Trophoblast cell (in vitro differentiated cells and primary cell): ENCODE measurements around the gene OR10P1.
A peak's percentile ranks its signal among the peaks of the same experiment; 100 is the strongest.

Experiments
- DNase-seq, 2 donors: peaks; one replicate each; pipeline ENCODE4 v3.0.0-alpha.2; 2016
- H2AFZ ChIP-seq: 2 replicates; pipeline ENCODE4 v1.6.1; 2013; ENCODE audit warnings: low read length, moderate library complexity, mild to moderate bottlenecking; ENCODE audit not compliant: insufficient read depth, poor library complexity
- H2AK5ac ChIP-seq: 2 replicates; pipeline ENCODE4 v1.6.1; 2013; ENCODE audit warnings: mild to moderate bottlenecking, low read length
- H2BK120ac ChIP-seq: 2 replicates; pipeline ENCODE4 v1.6.1; 2013; ENCODE audit warnings: low read length, mild to moderate bottlenecking, moderate library complexity; ENCODE audit not compliant: insufficient read depth, poor library complexity
- H2BK12ac ChIP-seq: 2 replicates; pipeline ENCODE4 v1.6.1; 2013; ENCODE audit warnings: mild to moderate bottlenecking, low read length, moderate library complexity
- H2BK5ac ChIP-seq: 2 replicates; pipeline ENCODE4 v1.6.1; 2013; ENCODE audit warnings: low read length, low read depth, moderate library complexity, mild to moderate bottlenecking; ENCODE audit not compliant: poor library complexity
- H3K14ac ChIP-seq: 2 replicates; pipeline ENCODE4 v1.6.1; 2013; ENCODE audit warnings: mild to moderate bottlenecking, low read length
- H3K18ac ChIP-seq: 2 replicates; pipeline ENCODE4 v1.6.1; 2013; ENCODE audit warnings: mild to moderate bottlenecking, low read length
- H3K23ac ChIP-seq: 2 replicates; pipeline ENCODE4 v1.6.1; 2013; ENCODE audit warnings: low read length
- H3K27ac ChIP-seq: 2 replicates; pipeline ENCODE4 v1.5.1; 2013; ENCODE audit warnings: low read depth, mild to moderate bottlenecking, inconsistent platforms, low read length, moderate library complexity
- H3K27me3 ChIP-seq: 2 replicates; pipeline ENCODE4 v1.6.1; 2013; ENCODE audit warnings: inconsistent platforms, mild to moderate bottlenecking, low read length, moderate library complexity; ENCODE audit not compliant: insufficient read depth
- H3K36me3 ChIP-seq, 2 experiments: 1 replicate in 1 of 2; 2 replicates in 1 of 2; pipeline ENCODE4 v1.6.1; 2013; ENCODE audit warnings: low read length in 2 of 2, mild to moderate bottlenecking in 2 of 2, moderate library complexity in 1 of 2; ENCODE audit not compliant: insufficient read depth in 2 of 2, control insufficient read depth in 1 of 2
- H3K4ac ChIP-seq: 2 replicates; pipeline ENCODE4 v1.6.1; 2013; ENCODE audit warnings: low read depth, mild to moderate bottlenecking, low read length, moderate library complexity
- H3K4me1 ChIP-seq, 2 experiments: 1 replicate in 1 of 2; 2 replicates in 1 of 2; pipeline ENCODE4 v1.6.1; 2013; ENCODE audit warnings: low read length in 2 of 2, mild to moderate bottlenecking in 2 of 2, moderate library complexity in 1 of 2; ENCODE audit not compliant: insufficient read depth in 2 of 2, control insufficient read depth in 1 of 2
- H3K4me2 ChIP-seq: 2 replicates; pipeline ENCODE4 v1.6.1; 2013; ENCODE audit warnings: inconsistent platforms, mild to moderate bottlenecking, low read length, moderate library complexity
- H3K4me3 ChIP-seq: 2 replicates; pipeline ENCODE4 v1.5.1; 2013; ENCODE audit warnings: mild to moderate bottlenecking, low read depth, low read length, inconsistent platforms
- H3K79me1 ChIP-seq: one replicate; pipeline ENCODE4 v1.6.1; 2013; ENCODE audit warnings: low read length
- H3K79me2 ChIP-seq: 2 replicates; pipeline ENCODE4 v1.6.1; 2013; ENCODE audit warnings: low read length, mild to moderate bottlenecking; ENCODE audit not compliant: control insufficient read depth, insufficient read depth, poor library complexity
- H3K9ac ChIP-seq: 2 replicates; pipeline ENCODE4 v1.6.1; 2013; ENCODE audit warnings: mild to moderate bottlenecking, low read length
- H3K9me3 ChIP-seq: 2 replicates; pipeline ENCODE4 v1.6.1; 2013; ENCODE audit warnings: low read depth, mild to moderate bottlenecking, control low read depth, inconsistent platforms, low read length; ENCODE audit not compliant: insufficient read depth
- H4K12ac ChIP-seq: 2 replicates; pipeline ENCODE4 v1.6.1; 2013; ENCODE audit warnings: low read depth, mild to moderate bottlenecking, low read length, moderate library complexity
- H4K8ac ChIP-seq: 2 replicates; pipeline ENCODE4 v1.6.1; 2013; ENCODE audit warnings: low read depth, mild to moderate bottlenecking, low read length, moderate library complexity
- H4K91ac ChIP-seq: one replicate; pipeline ENCODE4 v1.6.1; 2013; ENCODE audit warnings: low read depth, mild to moderate bottlenecking, low read length, moderate library complexity
- WGBS: extraction: QIAGEN DNeasy Blood & Tissue Kit; methylation state at CpG from one replicate; pipeline ENCODE4 v1.1.7; 2013; ENCODE audit warnings: missing lambda C conversion rate; ENCODE audit not compliant: insufficient read length, insufficient coverage; ENCODE audit errors: extremely low coverage; 5-methylcytosine and 5-hydroxymethylcytosine counted together

OR10P1 gene

DNA sequence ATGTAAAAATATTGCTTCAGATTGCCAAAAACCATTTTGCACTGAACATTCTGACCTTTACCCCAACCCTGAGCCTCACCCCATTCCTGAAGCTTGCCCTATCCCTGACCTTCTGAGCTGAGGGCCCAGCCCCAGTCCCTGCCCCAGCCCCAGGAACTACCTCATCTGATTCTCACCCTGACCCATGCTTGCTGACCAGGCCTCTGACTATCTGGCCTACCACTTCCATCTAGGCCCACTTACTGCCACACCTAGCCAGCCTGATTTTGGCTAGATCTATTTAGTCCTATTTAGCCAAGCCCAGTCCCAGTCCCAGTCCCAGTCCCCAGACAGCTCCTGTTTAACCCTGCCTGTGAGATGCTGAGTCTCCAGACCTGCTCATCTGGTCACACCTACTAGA, 33.6 kb downstream of the OR10P1 start:
- no peaks in the 10 kb centered on the region for H3K36me3 ChIP-seq

DNA sequence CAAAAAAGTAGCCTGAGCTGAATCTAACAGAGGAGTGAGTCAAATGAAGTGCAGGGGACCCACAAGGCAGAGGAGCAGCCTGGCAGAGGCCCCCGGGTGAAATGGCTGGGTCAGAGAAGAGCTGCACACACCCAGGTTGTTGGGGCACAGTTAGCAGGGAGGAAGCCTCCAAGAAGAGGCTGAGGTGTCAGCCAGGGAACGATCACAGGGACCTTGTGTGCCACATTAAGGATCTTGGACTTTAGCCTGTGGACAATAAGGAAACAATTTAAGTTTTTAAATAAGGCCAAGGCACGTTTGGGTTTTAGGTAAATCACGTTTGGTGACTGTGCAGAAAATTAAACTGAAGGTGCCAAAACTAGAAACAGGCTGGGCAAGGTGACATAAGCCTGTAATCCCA, 35.1 kb downstream of the OR10P1 start:
- H3K79me2 ChIP-seq: no peaks in the 10 kb centered on the region
- H2AK5ac ChIP-seq: no peak overlapping the region
- H4K91ac ChIP-seq: no peak overlapping the region
- H3K79me1 ChIP-seq: no peaks in the 10 kb centered on the region
- no peaks in the 10 kb centered on the region for H3K4me1 ChIP-seq
- no CpG with 5 or more reads among the region's 4 CpGs for WGBS
- H3K23ac ChIP-seq: no peak overlapping the region
- no peak overlapping the region for H4K12ac ChIP-seq
- H2BK12ac ChIP-seq: no peak overlapping the region
- no peak overlapping the region for H3K4me3 ChIP-seq
- no peak overlapping the region for H3K27ac ChIP-seq
- no peaks in the 10 kb centered on the region for H3K36me3 ChIP-seq
- no peaks in the 10 kb centered on the region for H3K9me3 ChIP-seq
- H3K9ac ChIP-seq: no peak overlapping the region
- H3K4ac ChIP-seq: no peak overlapping the region
- no peaks in the 10 kb centered on the region for H3K27me3 ChIP-seq
- no peak overlapping the region for H2BK120ac ChIP-seq
- H3K18ac ChIP-seq: no peak overlapping the region
- DNase-seq: no peak
- H2AFZ ChIP-seq: no peak overlapping the region
- H3K14ac ChIP-seq: no peak overlapping the region
- no peak overlapping the region for H3K4me2 ChIP-seq
- H2BK5ac ChIP-seq: no peak overlapping the region
- H4K8ac ChIP-seq: no peak overlapping the region

More for the DNA sequence above, 33.6 kb downstream of the OR10P1 start:
- Histone ChIP-seq H3K4me3 (no peak overlapping the region), H4K8ac (no peak overlapping the region), H2BK5ac (no peak overlapping the region), H3K9me3 (no peaks in the 10 kb centered on the region), H2AFZ (no peak overlapping the region), H3K18ac (no peak overlapping the region), H4K12ac (no peak overlapping the region), H3K4ac (no peak overlapping the region), H2AK5ac (no peak overlapping the region), H4K91ac (no peak overlapping the region), H3K79me1 (no peaks in the 10 kb centered on the region), H3K23ac (no peak overlapping the region), H2BK120ac (no peak overlapping the region), H2BK12ac (no peak overlapping the region), H3K79me2 (no peaks in the 10 kb centered on the region), H3K9ac (no peak overlapping the region), H3K27me3 (no peaks in the 10 kb centered on the region), H3K27ac (no peak overlapping the region), H3K14ac (no peak overlapping the region), H3K4me2 (no peak overlapping the region), H3K4me1 (no peaks in the 10 kb centered on the region)
- DNase-seq: no peak

DNA sequence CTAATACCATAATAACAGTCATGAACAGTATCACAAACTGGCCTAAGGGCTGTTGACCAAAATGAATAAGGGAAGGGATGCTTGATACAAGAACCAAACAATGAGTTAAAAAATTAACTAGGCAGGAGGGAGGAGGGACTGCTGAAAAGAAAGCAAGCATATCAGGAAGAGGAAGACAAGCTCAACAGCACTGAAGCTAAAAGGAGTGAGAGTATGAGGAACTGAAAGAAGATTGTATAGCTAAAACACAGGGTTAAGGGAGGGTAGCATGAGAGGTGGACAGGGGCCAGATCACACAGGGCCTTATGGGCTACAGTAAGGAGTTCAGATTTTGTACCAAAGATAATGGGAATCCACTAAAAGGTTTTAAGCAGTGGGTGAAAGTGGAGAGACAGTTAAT, 36.9 kb downstream of the OR10P1 start:
- Histone ChIP-seq H3K23ac (no peak overlapping the region), H3K4ac (no peak overlapping the region), H3K4me2 (no peak overlapping the region), H3K9ac (no peak overlapping the region), H2BK12ac (no peak overlapping the region), H3K9me3 (no peaks in the 10 kb centered on the region), H3K79me2 (no peaks in the 10 kb centered on the region), H3K36me3 (no peaks in the 10 kb centered on the region), H3K14ac (no peak overlapping the region), H2BK120ac (no peak overlapping the region), H3K27me3 (no peaks in the 10 kb centered on the region), H3K79me1 (no peaks in the 10 kb centered on the region), H2AFZ (no peak overlapping the region), H4K8ac (no peak overlapping the region), H3K4me1 (no peaks in the 10 kb centered on the region), H3K27ac (no peak overlapping the region), H2AK5ac (no peak overlapping the region), H3K4me3 (no peak overlapping the region), H3K18ac (no peak overlapping the region), H4K91ac (no peak overlapping the region), H2BK5ac (no peak overlapping the region), H4K12ac (no peak overlapping the region)
- no peak for DNase-seq

DNA sequence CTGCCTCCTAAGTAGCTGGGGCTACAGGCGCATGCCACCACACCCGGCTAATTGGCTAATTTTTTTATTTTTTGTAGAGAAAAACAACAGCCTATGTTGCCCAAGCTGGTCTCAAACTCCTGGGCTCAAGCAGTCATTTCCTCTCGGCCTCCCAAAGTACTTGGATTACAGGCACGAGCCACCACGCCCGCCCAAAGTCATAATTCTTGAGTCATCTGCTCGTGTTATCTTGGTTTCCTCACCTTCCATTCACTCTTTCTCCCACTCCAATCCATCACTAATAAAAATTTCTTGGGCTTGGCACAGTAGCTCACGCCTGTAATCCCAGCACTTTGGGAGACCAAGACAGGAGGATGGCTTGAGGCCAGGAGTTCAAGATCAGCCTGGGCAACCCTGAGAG, 39.0 kb downstream of the OR10P1 start:
- Histone ChIP-seq H3K4me2 (no peak overlapping the region), H3K4me3 (no peak overlapping the region), H4K91ac (no peak overlapping the region), H3K9me3 (no peaks in the 10 kb centered on the region), H3K36me3 (no peaks in the 10 kb centered on the region), H3K79me1 (no peaks in the 10 kb centered on the region), H3K27ac (no peak overlapping the region), H3K9ac (no peak overlapping the region), H3K27me3 (no peaks in the 10 kb centered on the region), H3K18ac (no peak overlapping the region), H2BK120ac (no peak overlapping the region), H3K4ac (no peak overlapping the region), H2BK5ac (no peak overlapping the region), H2BK12ac (no peak overlapping the region), H2AK5ac (no peak overlapping the region), H3K4me1 (no peaks in the 10 kb centered on the region), H2AFZ (no peak overlapping the region), H4K12ac (no peak overlapping the region), H3K23ac (no peak overlapping the region), H3K14ac (no peak overlapping the region), H3K79me2 (no peaks in the 10 kb centered on the region), H4K8ac (no peak overlapping the region)
- DNase-seq: no peak
- WGBS: no CpG with 5 or more reads among the region's 8 CpGs

DNA sequence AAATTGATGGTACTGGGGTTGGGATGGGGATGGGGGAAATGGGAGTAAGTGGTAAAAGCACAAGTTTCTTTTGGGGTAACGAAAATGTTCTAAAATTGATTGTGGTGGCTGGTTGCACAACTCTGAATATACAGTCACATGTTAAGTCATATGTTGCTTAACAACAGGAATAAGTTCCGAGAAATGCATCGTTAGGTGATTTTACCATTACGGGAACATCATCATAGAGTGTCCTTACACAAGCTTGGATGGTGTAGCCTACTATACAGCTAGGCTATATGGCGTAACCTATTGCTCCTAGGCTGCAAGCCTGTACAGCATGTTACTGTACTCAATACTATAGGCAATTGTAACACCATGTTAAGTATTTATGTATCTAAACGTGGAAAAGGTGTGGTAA, 40.0 kb downstream of the OR10P1 start:
- no peak overlapping the region for H3K18ac ChIP-seq
- H3K9me3 ChIP-seq: no peaks in the 10 kb centered on the region
- H3K36me3 ChIP-seq: no peaks in the 10 kb centered on the region
- H3K79me1 ChIP-seq: no peaks in the 10 kb centered on the region
- peaks cover 0 to 2% of the 10 kb centered on the region in 2 experiments for H3K4me1 ChIP-seq
- no peak overlapping the region for H4K8ac ChIP-seq
- no peaks in the 10 kb centered on the region for H3K79me2 ChIP-seq
- H3K27me3 ChIP-seq: no peaks in the 10 kb centered on the region
- H3K9ac ChIP-seq: no peak overlapping the region
- H3K14ac ChIP-seq: no peak overlapping the region
- peak in 1 of 2 donors; percentile 26 for DNase-seq
- H2BK12ac ChIP-seq: no peak overlapping the region
- H3K4me2 ChIP-seq: no peak overlapping the region
- H2BK120ac ChIP-seq: no peak overlapping the region
- no peak overlapping the region for H3K4ac ChIP-seq
- no peak overlapping the region for H2BK5ac ChIP-seq
- H3K4me3 ChIP-seq: no peak overlapping the region
- H4K91ac ChIP-seq: no peak overlapping the region
- no peak overlapping the region for H4K12ac ChIP-seq
- no peak overlapping the region for H3K23ac ChIP-seq
- 100% methylated on average over 1 of the region's 6 CpGs for WGBS
- H2AK5ac ChIP-seq: no peak overlapping the region
- H3K27ac ChIP-seq: no peak overlapping the region
- no peak overlapping the region for H2AFZ ChIP-seq
